Gastrocnemius medialis (tissue), 4 donors: Measurements from ENCODE around the gene ADH4. TPM values are rescaled to one million over a fixed set of nuclear protein-coding genes. Genes with fewer than 3 reads are reported as not detected.

Experiments
- ATAC-seq, 2 donors: fragments of 150-250 bp; one replicate each; pipeline ENCODE4 v1.9.1; 2016
- DNase-seq, 2 donors: peaks; one replicate each; pipeline ENCODE4 v3.0.0-alpha.2; 2019
- H3K27ac ChIP-seq, 4 donors: fragments of 200-600 bp; sonication (generic); 1 replicate in 1 of 4; 2 replicates in 3 of 4; pipeline ENCODE4 v1.5.1; 2016 to 2018; ENCODE audit warnings: mild to moderate bottlenecking in 2 of 4, moderate library complexity in 1 of 4
- H3K27me3 ChIP-seq, 3 donors: fragments of 200-600 bp; sonication (generic) in 2 of 3; 1 replicate in 1 of 3; 2 replicates in 2 of 3; pipeline versions ENCODE4 v1.5.1 to v1.6.0; 2016 to 2019; ENCODE audit warnings: mild to moderate bottlenecking in 1 of 3, moderate library complexity in 1 of 3
- H3K36me3 ChIP-seq, 2 donors: fragments of 200-600 bp; sonication (generic) in 1 of 2; one replicate each; pipeline ENCODE4 v1.5.1; 2017 to 2018
- H3K4me1 ChIP-seq, 2 donors: fragments of 200-600 bp; sonication (generic) in 1 of 2; one replicate each; pipeline ENCODE4 v1.5.1; 2016 to 2017; ENCODE audit warnings: mild to moderate bottlenecking in 2 of 2
- H3K4me3 ChIP-seq, 4 donors: fragments of 200-600 bp; sonication (generic) in 3 of 4; 1 replicate in 1 of 4; 2 replicates in 3 of 4; pipeline ENCODE4 v1.5.1; 2016 to 2019; ENCODE audit warnings: mild to moderate bottlenecking in 2 of 4
- H3K9me3 ChIP-seq, 3 donors: fragments of 200-600 bp; sonication (generic) in 2 of 3; 1 replicate in 1 of 3; 2 replicates in 2 of 3; pipeline ENCODE4 v1.5.1; 2016 to 2019
- CTCF ChIP-seq, 5 experiments: fragments of 450-650 bp in 3 of 5; fragments of 200-600 bp in 2 of 5; sonication (generic) in 2 of 5; IDR thresholded peaks in 4 of 5; conservative IDR thresholded peaks in 1 of 5; 1 replicate in 4 of 5; 2 replicates in 1 of 5; pipeline ENCODE4 v1.5.1; 2016 to 2019; ENCODE audit warnings: antibody characterized with exemption in 5 of 5, mild to moderate bottlenecking in 3 of 5, moderate library complexity in 3 of 5
- POLR2A ChIP-seq, 2 donors: fragments of 450-650 bp; IDR thresholded peaks; one replicate each; pipeline ENCODE4 v1.6.1; 2017; ENCODE audit warnings: antibody characterized with exemption in 2 of 2, mild to moderate bottlenecking in 2 of 2, moderate library complexity in 2 of 2
- in situ Hi-C, 4 donors: fragments of 200-750 bp; cut with MboI; loops; one replicate each; pipeline versions ENCODE4 v1.15.0 to v1.8.0; 2017; ENCODE audit warnings: low sequenced_read_pairs in 4 of 4
- intact Hi-C: fragments of 100-400 bp; cut with DNase I; formaldehyde crosslinking; loops from one replicate; pipeline ENCODE4 v1.15.1; 2023; ENCODE audit warnings: low total_unique reads
- total RNA-seq, 4 donors: library from RNA; depleted of rRNA; stranded (reverse); fragments of >200 nt; gene quantifications; one replicate each; pipeline versions ENCODE4 v1.1.0 to v1.2.3, GENCODE V29; 2016

The ADH4 gene
- total RNA-seq, 4 donors from 2014 or later: 0.75 to 1.0 (median 1.00) TPM; not detected in 1

- intact Hi-C loops: no loop called here
- Histone ChIP-seq H3K36me3 (no peaks in the 10 kb centered on the region), H3K4me1 (no peaks in the 10 kb centered on the region), H3K4me3 (no peak overlapping the region), H3K27ac (no peak overlapping the region), H3K27me3 (no peaks in the 10 kb centered on the region), H3K9me3 (no peaks in the 10 kb centered on the region)
- DNase-seq (no peak), ATAC-seq (no peak)
- in situ Hi-C loops: loop anchor here in 1 of 4 donors (10.0 kb wide), 1 partner anchor 403 kb away; no protein-coding TSS in a partner anchor
- TF ChIP-seq CTCF (IDR thresholded peaks at IDR 0.05 in 4 of 5, conservative IDR thresholded peaks at IDR 0.05 in 1 of 5) (no peak), POLR2A (IDR thresholded peaks at IDR 0.05) (no peak)
These were observed 12.7 kb downstream of the ADH4 start for GRCh38 chr4:99131378-99131777.

DNA sequence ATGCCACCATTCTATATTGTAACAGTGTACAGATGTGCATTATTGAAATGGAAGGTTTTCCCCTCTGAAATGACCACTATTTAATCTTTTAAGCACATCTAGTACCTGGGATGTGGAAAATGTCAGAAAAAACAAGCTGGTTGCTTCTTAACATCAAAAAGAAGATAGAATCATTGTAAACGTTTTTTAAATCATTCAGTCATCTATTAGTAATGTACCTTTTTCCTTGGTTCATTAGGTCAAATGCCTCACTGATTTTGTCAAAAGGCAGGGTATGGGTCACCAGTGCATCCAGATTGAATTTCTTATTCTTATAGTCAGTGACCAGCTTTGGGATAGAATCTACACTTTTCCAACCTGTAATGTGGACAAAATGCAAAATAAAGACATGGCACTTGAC is 17.7 kb downstream of the ADH4 start:
- Histone ChIP-seq H3K27ac (no peak overlapping the region), H3K4me3 (no peak overlapping the region), H3K4me1 (no peaks in the 10 kb centered on the region), H3K27me3 (no peaks in the 10 kb centered on the region), H3K36me3 (no peaks in the 10 kb centered on the region), H3K9me3 (no peaks in the 10 kb centered on the region)
- in situ Hi-C loops: loop anchor here in 1 of 4 donors (10.0 kb wide), 1 partner anchor 288 kb away; no protein-coding TSS in a partner anchor
- ATAC-seq: no peak
- TF ChIP-seq CTCF (IDR thresholded peaks at IDR 0.05 in 4 of 5, conservative IDR thresholded peaks at IDR 0.05 in 1 of 5) (no peak), POLR2A (IDR thresholded peaks at IDR 0.05) (no peak)
- intact Hi-C loops: no loop called here
- DNase-seq: no peak

- in situ Hi-C loops: loop anchor here (5.0 to 10.0 kb wide), 2 partner anchors 281 to 294 kb away; no protein-coding TSS in a partner anchor
These were observed 23.1 kb downstream of the ADH4 start for GRCh38 chr4:99121008-99121407.

DNA sequence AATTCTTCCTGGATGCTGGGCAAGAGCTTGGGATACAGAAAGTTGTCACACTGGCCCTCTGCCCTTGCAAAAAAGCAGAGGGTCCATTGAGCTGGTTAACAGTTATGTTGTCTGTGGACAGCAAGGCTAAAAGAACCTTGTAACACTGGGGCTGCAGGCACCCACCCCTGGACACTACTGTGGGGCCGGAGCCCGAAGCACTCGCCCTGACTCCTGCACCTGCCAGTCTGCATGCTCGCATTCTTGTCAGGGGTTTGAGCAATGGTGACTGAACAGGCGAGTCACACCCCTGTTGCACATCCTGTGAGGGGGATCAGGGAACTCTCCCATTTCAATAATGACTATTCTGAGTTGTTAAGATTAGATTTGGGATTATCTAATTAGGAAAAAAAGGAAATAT is 23.6 kb downstream of the ADH4 start:
- in situ Hi-C loops: loop anchor here (5.0 to 10.0 kb wide), 2 partner anchors 282 to 294 kb away; no protein-coding TSS in a partner anchor

More at GRCh38 chr4:99121008-99121407, 23.1 kb downstream of the ADH4 start:
- no peak overlapping the region for H3K4me3 ChIP-seq
- no peaks in the 10 kb centered on the region for H3K36me3 ChIP-seq
- H3K27me3 ChIP-seq: no peaks in the 10 kb centered on the region
- H3K4me1 ChIP-seq: no peaks in the 10 kb centered on the region
- DNase-seq (no peak), ATAC-seq (no peak)
- no peaks in the 10 kb centered on the region for H3K9me3 ChIP-seq
- intact Hi-C loops: no loop called here
- no peak overlapping the region for H3K27ac ChIP-seq
- TF ChIP-seq POLR2A (IDR thresholded peaks at IDR 0.05) (no peak), CTCF (IDR thresholded peaks at IDR 0.05 in 4 of 5, conservative IDR thresholded peaks at IDR 0.05 in 1 of 5) (no peak)

More for the DNA sequence above, 23.6 kb downstream of the ADH4 start:
- intact Hi-C loops: no loop called here
- DNase-seq: no peak
- no peak overlapping the region for H3K4me3 ChIP-seq
- no peaks in the 10 kb centered on the region for H3K36me3 ChIP-seq
- ATAC-seq: no peak
- TF ChIP-seq CTCF (IDR thresholded peaks at IDR 0.05 in 4 of 5, conservative IDR thresholded peaks at IDR 0.05 in 1 of 5) (no peak), POLR2A (IDR thresholded peaks at IDR 0.05) (no peak)
- no peak overlapping the region for H3K27ac ChIP-seq
- no peaks in the 10 kb centered on the region for H3K9me3 ChIP-seq
- no peaks in the 10 kb centered on the region for H3K27me3 ChIP-seq
- H3K4me1 ChIP-seq: no peaks in the 10 kb centered on the region
